ENCODE data around the gene NEU2. TPM values are rescaled to one million over a fixed set of nuclear protein-coding genes. Genes with fewer than 3 reads are reported as not detected.

Gene NEU2
- total RNA-seq, 1 donor from 2014 or later, result not detected

DNA sequence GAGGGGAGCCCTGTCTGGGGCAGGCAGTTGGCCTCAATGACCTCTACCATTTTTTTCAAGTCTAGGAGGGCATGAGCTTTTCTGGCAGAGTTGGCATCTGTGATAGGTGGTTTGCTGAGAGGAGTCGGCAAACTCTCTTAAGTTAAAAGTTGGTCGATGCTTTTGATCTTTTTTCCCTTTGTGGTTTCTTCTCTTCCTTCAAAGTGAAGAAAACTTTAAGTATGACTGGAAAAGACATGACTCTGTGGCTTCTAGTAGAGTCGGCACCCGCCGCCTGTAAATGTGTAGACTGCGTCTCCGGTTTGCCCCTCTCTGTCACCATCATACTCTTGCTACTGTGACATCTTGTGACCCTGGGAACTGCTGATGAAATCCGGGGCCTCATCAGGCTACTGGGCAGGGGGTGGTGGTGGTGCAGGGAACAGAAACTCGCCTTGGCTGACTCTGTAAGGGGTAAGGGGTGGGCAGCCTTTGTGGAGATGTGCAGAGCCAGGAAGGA, 48.8 kb downstream of the NEU2 start:
- H3K9me3 Mint-ChIP-seq, result no peaks in the 10 kb centered on the region
- no peaks in the 10 kb centered on the region for H3K27me3 Mint-ChIP-seq
- ChIA-PET CTCF (interaction anchor here (4.6 to 4.8 kb wide), 2 partner anchors 18 to 20 kb away, joined by 23 to 32 read pairs; partner anchors contain the start of gene INPP5D), POLR2A (interaction anchor here (0.7 to 13.1 kb wide), 10 partner anchors 11 to 1408 kb away, joined by 3 to 319 read pairs (median 12); partner anchors contain the start of gene INPP5D)
- no peak for DNase-seq
- peak overlapping the region; percentile 98 for H3K27ac Mint-ChIP-seq
- peak; percentile 11 for ATAC-seq (ENCODE audit: low read depth)
- intact Hi-C loops (cut with micrococcal nuclease), result no loop called here
- TF ChIP-seq, protein P1, sequence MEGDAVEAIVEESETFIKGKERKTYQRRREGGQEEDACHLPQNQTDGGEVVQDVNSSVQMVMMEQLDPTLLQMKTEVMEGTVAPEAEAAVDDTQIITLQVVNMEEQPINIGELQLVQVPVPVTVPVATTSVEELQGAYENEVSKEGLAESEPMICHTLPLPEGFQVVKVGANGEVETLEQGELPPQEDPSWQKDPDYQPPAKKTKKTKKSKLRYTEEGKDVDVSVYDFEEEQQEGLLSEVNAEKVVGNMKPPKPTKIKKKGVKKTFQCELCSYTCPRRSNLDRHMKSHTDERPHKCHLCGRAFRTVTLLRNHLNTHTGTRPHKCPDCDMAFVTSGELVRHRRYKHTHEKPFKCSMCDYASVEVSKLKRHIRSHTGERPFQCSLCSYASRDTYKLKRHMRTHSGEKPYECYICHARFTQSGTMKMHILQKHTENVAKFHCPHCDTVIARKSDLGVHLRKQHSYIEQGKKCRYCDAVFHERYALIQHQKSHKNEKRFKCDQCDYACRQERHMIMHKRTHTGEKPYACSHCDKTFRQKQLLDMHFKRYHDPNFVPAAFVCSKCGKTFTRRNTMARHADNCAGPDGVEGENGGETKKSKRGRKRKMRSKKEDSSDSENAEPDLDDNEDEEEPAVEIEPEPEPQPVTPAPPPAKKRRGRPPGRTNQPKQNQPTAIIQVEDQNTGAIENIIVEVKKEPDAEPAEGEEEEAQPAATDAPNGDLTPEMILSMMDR (IDR thresholded peaks at IDR 0.05), result no peak
- H3K4me1 Mint-ChIP-seq, result peaks cover 89% of the 10 kb centered on the region
- peaks cover 61% of the 10 kb centered on the region for H3K36me3 Mint-ChIP-seq (ENCODE audit: low read depth)
- H3K4me3 Mint-ChIP-seq, result peak overlapping the region; percentile 75

DNA sequence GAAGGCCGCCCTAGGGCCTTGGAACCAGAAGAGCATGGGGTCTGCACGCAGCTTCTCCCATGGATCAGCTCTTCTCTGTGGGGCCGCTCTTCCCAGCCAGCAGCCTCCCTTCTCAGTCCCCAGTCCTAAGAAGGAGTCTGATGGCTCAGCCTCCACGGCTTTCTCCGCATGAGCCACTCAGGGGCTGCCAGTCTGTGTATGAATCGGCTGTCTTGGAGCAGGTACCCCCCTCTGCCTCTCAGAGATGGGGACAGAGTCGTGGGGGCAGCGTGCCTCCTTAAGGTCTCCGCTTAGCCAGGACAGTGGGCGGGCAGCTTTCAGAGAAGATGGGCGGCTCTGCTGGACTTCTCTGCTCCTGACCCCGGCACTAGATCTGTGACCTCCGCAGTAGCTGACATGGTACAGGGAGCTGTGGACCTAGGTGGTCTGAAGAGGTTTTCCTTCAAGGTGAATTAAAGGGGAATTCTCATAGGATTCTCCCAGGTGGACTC, 49.3 kb downstream of the NEU2 start:
- no peak for DNase-seq

DNA sequence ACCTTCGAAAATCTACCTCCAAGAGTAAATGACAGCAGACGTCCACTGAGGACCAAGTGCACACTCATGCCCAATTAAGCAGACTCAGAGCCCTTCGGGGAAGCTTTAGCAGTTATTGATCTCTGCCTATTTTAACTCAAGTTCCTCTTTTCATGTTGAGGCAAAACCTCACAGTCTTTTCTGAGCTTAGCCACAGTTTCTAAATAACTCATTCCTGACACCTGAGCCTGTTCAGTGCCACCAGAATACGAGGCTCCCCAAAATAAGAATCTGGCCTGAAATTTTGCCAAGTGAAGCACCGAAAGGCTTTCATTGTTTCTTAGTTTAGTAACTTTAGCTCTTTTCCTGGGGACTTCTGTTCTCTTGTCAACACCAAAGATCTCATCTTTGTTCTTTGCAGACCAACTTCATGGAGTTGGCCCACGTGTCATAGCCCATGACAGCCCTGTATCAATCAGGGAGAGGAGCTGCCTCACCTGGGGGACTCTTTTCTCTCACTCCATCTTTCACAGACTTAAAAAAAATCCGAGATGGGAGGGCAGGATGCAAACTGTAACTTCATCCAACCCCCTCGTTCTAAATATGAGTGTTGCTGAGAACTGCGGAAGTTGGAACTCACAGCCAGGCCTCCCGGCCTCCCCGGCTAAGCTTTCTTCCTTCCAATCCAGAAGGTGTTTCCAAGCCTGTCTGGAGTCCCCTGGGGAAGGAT, 49.9 kb downstream of the NEU2 start:
- Mint-ChIP-seq H3K9me3 (no peaks in the 10 kb centered on the region), H3K36me3 (ENCODE audit: low read depth) (peaks cover 69% of the 10 kb centered on the region), H3K4me3 (peak overlapping the region; percentile 75), H3K27me3 (no peaks in the 10 kb centered on the region), H3K4me1 (peaks cover 97% of the 10 kb centered on the region), H3K27ac (peak overlapping the region; percentile 98)
- intact Hi-C loops (cut with micrococcal nuclease), result loop anchor here (1.0 kb wide), 4 partner anchors 10 to 42 kb away; no protein-coding TSS in a partner anchor
- peak; percentile 53 for ATAC-seq (ENCODE audit: low read depth)
- POLR2A ChIA-PET, result interaction anchor here (0.7 to 13.1 kb wide), 13 partner anchors 9 to 1410 kb away, joined by 3 to 319 read pairs (median 14); partner anchors contain the start of gene INPP5D
- TF ChIP-seq, protein P1 (IDR thresholded peaks at IDR 0.05), result no peak
- CTCF ChIA-PET, result interaction anchor here (1.2 to 4.8 kb wide), 5 partner anchors 17 to 42 kb away, joined by 3 to 32 read pairs (median 11); partner anchors contain the start of gene INPP5D
- DNase-seq, result no peak

More for the DNA sequence above, 49.3 kb downstream of the NEU2 start:
- Mint-ChIP-seq H3K27ac (peak overlapping the region; percentile 98), H3K4me3 (peak overlapping the region; percentile 75), H3K4me1 (peaks cover 94% of the 10 kb centered on the region), H3K9me3 (no peaks in the 10 kb centered on the region), H3K36me3 (ENCODE audit: low read depth) (peaks cover 66% of the 10 kb centered on the region), H3K27me3 (no peaks in the 10 kb centered on the region)
- TF ChIP-seq, protein P1 (IDR thresholded peaks at IDR 0.05), result no peak
- intact Hi-C loops (cut with micrococcal nuclease), result loop anchor here (1.0 kb wide), 4 partner anchors 11 to 43 kb away; no protein-coding TSS in a partner anchor
- ChIA-PET POLR2A (interaction anchor here (0.7 to 13.1 kb wide), 13 partner anchors 9 to 1409 kb away, joined by 3 to 319 read pairs (median 14); partner anchors contain the start of gene INPP5D), CTCF (interaction anchor here (1.8 to 4.8 kb wide), 4 partner anchors 18 to 28 kb away, joined by 5 to 32 read pairs (median 17); partner anchors contain the start of gene INPP5D)
- ATAC-seq (ENCODE audit: low read depth), result peak; percentile 13

DNA sequence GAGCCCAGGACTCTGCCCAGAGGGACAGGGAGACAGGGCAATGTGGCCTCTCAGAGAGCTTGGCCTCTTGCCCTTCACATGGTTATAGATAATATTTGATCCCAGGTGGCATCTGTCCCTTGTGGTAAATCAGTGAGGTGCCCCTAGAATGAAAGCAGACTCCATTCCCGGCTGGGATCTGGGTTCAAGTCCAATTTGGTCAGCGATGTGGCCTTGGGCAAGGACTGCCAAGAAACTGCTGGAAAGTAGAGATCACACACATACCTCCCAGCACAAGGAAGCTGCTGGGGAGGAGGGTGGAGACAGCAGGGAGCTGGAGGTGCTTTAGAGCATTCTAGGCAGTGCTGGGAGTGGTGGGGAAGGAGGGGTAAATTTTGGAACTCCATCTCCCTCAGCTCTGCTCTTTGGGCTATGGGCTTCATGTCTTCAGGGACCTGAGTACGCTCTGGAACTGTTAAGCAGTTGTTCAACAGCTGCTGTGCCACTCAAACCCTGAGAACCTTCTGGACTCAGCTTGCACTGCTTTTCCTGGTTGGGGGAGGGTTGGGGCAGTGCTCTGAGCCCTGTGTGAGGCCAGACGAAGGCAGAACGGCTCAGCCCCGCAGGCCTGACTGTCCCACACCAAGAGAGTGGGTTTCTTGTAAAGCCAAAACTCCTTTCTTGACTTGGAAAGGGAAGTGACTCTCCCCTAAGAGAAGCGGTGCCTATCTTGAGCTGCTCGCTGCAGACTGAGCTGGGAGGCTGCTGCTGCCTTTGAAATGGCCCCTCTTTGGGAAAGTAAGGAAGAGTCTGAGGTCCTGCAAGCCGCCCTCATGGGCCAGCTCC, 50.7 kb downstream of the NEU2 start:
- Mint-ChIP-seq H3K27ac (peak overlapping the region; percentile 98), H3K9me3 (no peaks in the 10 kb centered on the region), H3K4me1 (peaks cover 98% of the 10 kb centered on the region), H3K36me3 (ENCODE audit: low read depth) (peaks cover 71% of the 10 kb centered on the region), H3K27me3 (no peaks in the 10 kb centered on the region), H3K4me3 (peak overlapping the region; percentile 75)
- DNase-seq (no peak), ATAC-seq (ENCODE audit: low read depth) (peak; percentile 8)
- POLR2A ChIA-PET, result interaction anchor here (0.6 to 13.1 kb wide), 14 partner anchors 7 to 59 kb away, joined by 3 to 319 read pairs (median 14); partner anchors contain the start of gene INPP5D
- CTCF ChIA-PET, result interaction anchor here (1.2 to 4.8 kb wide), 6 partner anchors 7 to 41 kb away, joined by 3 to 32 read pairs (median 8); partner anchors contain the start of gene INPP5D
- intact Hi-C loops (cut with micrococcal nuclease), result loop anchor here (1.0 kb wide), 4 partner anchors 9 to 41 kb away; no protein-coding TSS in a partner anchor
- TF ChIP-seq, protein P1 (IDR thresholded peaks at IDR 0.05), result no peak
